HCT116 (cell line): ENCODE results near the gene SH2D1A. TPM values are rescaled to one million over a fixed set of nuclear protein-coding genes. Genes with fewer than 3 reads are reported as not detected.

ENCODE experiments used
- ATAC-seq: fragments of 200-7000 bp; cut with Tn5 transposase; 2 replicates; pipeline ENCODE4 v1.9.1; 2020; ENCODE audit warnings: mild to moderate bottlenecking, moderate library complexity
- BruUV-seq: library from RNA; stranded (reverse); fragments of 400-500 nt; replicated peaks from 2 replicates; lab custom pipeline; 2021; lab: Mats Ljungman, UMichigan
- CTCF ChIA-PET: fragments of 300-600 bp; sonication (Branson Sonifier 250); formaldehyde crosslinking; loops from one replicate; lab custom pipeline; 2021; ENCODE audit warnings: antibody characterized with exemption; lab: Charles Lee
- POLR2A ChIA-PET: fragments of 300-600, 350-600 bp; sonication (Branson Sonifier 250); formaldehyde crosslinking; loops from one replicate; lab custom pipeline; 2021; ENCODE audit warnings: antibody characterized with exemption; lab: Charles Lee
- RAD21 ChIA-PET, 2 experiments: fragments of 300-600 bp; sonication (Branson Sonifier 250); formaldehyde crosslinking; loops; one replicate each; lab custom pipeline; 2023; ENCODE audit warnings: low total read pairs in 2 of 2; ENCODE audit not compliant: uncharacterized antibody in 2 of 2, unreplicated experiment in 2 of 2, low non-redundant PET in 1 of 2; lab: Charles Lee
- DNase-seq: peaks from one replicate; pipeline ENCODE4 v3.0.0-alpha.2; 2010; ENCODE audit warnings: low read depth, low spot score
- H2AFZ ChIP-seq: fragments of 200-600 bp; shearing (Covaris generic), sonication (generic); 2 replicates; pipeline ENCODE4 v1.6.1; 2017; ENCODE audit warnings: low read depth, mixed run types, mixed read lengths, antibody characterized with exemption, low read length; ENCODE audit not compliant: poor library complexity, severe bottlenecking
- H3K27ac ChIP-seq: 2 replicates; pipeline ENCODE4 v1.5.1; 2012; ENCODE audit warnings: low read depth, low read length
- H3K27me3 ChIP-seq: fragments of 200-600 bp; sonication (generic); 2 replicates; pipeline ENCODE4 v1.6.1; 2016; ENCODE audit warnings: mixed run types, low read length, mixed read lengths; ENCODE audit not compliant: insufficient read depth
- H3K36me3 ChIP-seq, 2 experiments: fragments of 200-500 bp in 1 of 2; fragments of 200-600 bp in 1 of 2; sonication (Bioruptor generic) in 1 of 2; sonication (generic) in 1 of 2; 2 replicates each; pipeline versions ENCODE4 v1.5.1 to v1.6.1; 2014 to 2016; ENCODE audit warnings: low read length in 2 of 2, inconsistent platforms in 1 of 2, mixed read lengths in 1 of 2, mixed run types in 1 of 2; ENCODE audit not compliant: insufficient read depth in 2 of 2, control insufficient read depth in 1 of 2
- H3K4me1 ChIP-seq, 2 experiments: fragments of 200-600 bp in 1 of 2; sonication (generic) in 1 of 2; 2 replicates each; pipeline versions ENCODE4 v1.5.1 to v1.6.1; 2012 to 2017; ENCODE audit warnings: low read length in 2 of 2, inconsistent platforms in 1 of 2, mild to moderate bottlenecking in 1 of 2, mixed read lengths in 1 of 2, mixed run types in 1 of 2, moderate library complexity in 1 of 2; ENCODE audit not compliant: insufficient read depth in 2 of 2, control insufficient read depth in 1 of 2
- H3K4me2 ChIP-seq: fragments of 200-600 bp; sonication (generic); 2 replicates; pipeline ENCODE4 v1.6.1; 2017; ENCODE audit warnings: mixed run types, low read length, mixed read lengths
- H3K4me3 ChIP-seq, 2 experiments: fragments of 200-600 bp in 1 of 2; sonication (generic) in 1 of 2; replicated peaks in 1 of 2; 2 replicates each; pipeline ENCODE4 v1.5.1; 2011 to 2016; ENCODE audit warnings: low read length in 2 of 2, control low read depth in 1 of 2, low read depth in 1 of 2, mild to moderate bottlenecking in 1 of 2, mixed read lengths in 1 of 2, mixed run types in 1 of 2
- H3K79me2 ChIP-seq: fragments of 200-600 bp; sonication (generic); 2 replicates; pipeline ENCODE4 v1.6.1; 2017; ENCODE audit warnings: mild to moderate bottlenecking, mixed run types, low read length, moderate library complexity, mixed read lengths; ENCODE audit not compliant: insufficient read depth
- H3K9ac ChIP-seq: fragments of 200-600 bp; sonication (generic); 2 replicates; pipeline ENCODE4 v1.6.1; 2016; ENCODE audit warnings: low read length, mixed read lengths
- H3K9me2 ChIP-seq: fragments of 200-600 bp; sonication (generic), shearing (Covaris generic); 2 replicates; pipeline ENCODE4 v1.6.1; 2017; ENCODE audit warnings: mixed run types, mild to moderate bottlenecking, moderate library complexity; ENCODE audit not compliant: insufficient read depth
- H3K9me3 ChIP-seq, 2 experiments: fragments of 200-500 bp in 1 of 2; fragments of 200-600 bp in 1 of 2; sonication (Bioruptor generic) in 1 of 2; sonication (generic) in 1 of 2; 2 replicates each; pipeline ENCODE4 v1.6.1; 2014 to 2017; ENCODE audit warnings: low read length in 2 of 2, mixed read lengths in 2 of 2, inconsistent platforms in 1 of 2, low read depth in 1 of 2, mild to moderate bottlenecking in 1 of 2, mixed run types in 1 of 2, moderate library complexity in 1 of 2; ENCODE audit not compliant: control insufficient read depth in 1 of 2, insufficient read depth in 1 of 2
- H4K20me1 ChIP-seq: fragments of 200-600 bp; sonication (generic), shearing (Covaris generic); 2 replicates; pipeline ENCODE4 v1.6.1; 2017; ENCODE audit warnings: mixed run types, mild to moderate bottlenecking, moderate library complexity; ENCODE audit not compliant: insufficient read depth
- CBX3 ChIP-seq: IDR thresholded peaks from 2 replicates; pipeline ENCODE4 v1.6.1; 2012; ENCODE audit warnings: low read depth
- ELF1 ChIP-seq: IDR thresholded peaks from 2 replicates; pipeline ENCODE4 v1.6.1; 2012; ENCODE audit warnings: low read depth, borderline replicate concordance
- POLR2A ChIP-seq: IDR thresholded peaks from 2 replicates; pipeline ENCODE4 v1.7.0; 2011; ENCODE audit warnings: borderline replicate concordance; ENCODE audit not compliant: insufficient read depth, insufficient read length; ENCODE audit errors: extremely low read depth
- RAD21 ChIP-seq: IDR thresholded peaks from 2 replicates; pipeline ENCODE4 v1.6.1; 2012; ENCODE audit warnings: low read depth, mild to moderate bottlenecking
- REST ChIP-seq: IDR thresholded peaks from 2 replicates; pipeline ENCODE4 v1.6.1; 2012; ENCODE audit warnings: low read depth
- SIN3A ChIP-seq: IDR thresholded peaks from 2 replicates; pipeline ENCODE4 v1.6.1; 2012; ENCODE audit warnings: low read depth
- TCF7L2 ChIP-seq: IDR thresholded peaks from 2 replicates; pipeline ENCODE4 v1.7.0; 2011; ENCODE audit warnings: borderline replicate concordance, inconsistent platforms; ENCODE audit not compliant: insufficient read depth, insufficient read length; ENCODE audit errors: extremely low read depth
- ZBTB33 ChIP-seq: IDR thresholded peaks from 2 replicates; pipeline ENCODE4 v1.6.1; 2011; ENCODE audit warnings: mild to moderate bottlenecking, low read length, moderate library complexity; ENCODE audit not compliant: insufficient replicate concordance; ENCODE audit errors: extremely low read depth
- ZNF274 ChIP-seq: fragments of 200-500 bp; sonication (Bioruptor generic); IDR thresholded peaks from 2 replicates; pipeline ENCODE4 v1.6.1; 2014; ENCODE audit warnings: mild to moderate bottlenecking, low read depth, low read length, inconsistent platforms
- intact Hi-C: fragments of 100-400 bp; cut with micrococcal nuclease; formaldehyde crosslinking; loops from 2 replicates; pipeline ENCODE4 v1.10.0; 2022
- total RNA-seq: library from RNA; stranded (reverse); gene quantifications from one replicate; pipeline ENCODE4 v1.2.1, GENCODE V29; 2021; ENCODE audit not compliant: unreplicated experiment

SH2D1A gene
- total RNA-seq, 1 experiment from 2014 or later, result 0.15 TPM

GRCh38 chrX:124328765-124329164 lies 17.6 kb upstream of the SH2D1A start:
- TF ChIP-seq ELF1 (no peak), ZBTB33 (no peak), CBX3 (no peak), POLR2A (no peak), ZNF274 (no peak), RAD21 (no peak), SIN3A (no peak), TCF7L2 (no peak), REST (no peak)
- TF ChIP-seq, all 23 proteins: peak for 0
- ChIA-PET POLR2A (no interaction called here), RAD21 (no interaction called here), CTCF (no interaction called here)
- no peak overlapping the region for H3K27ac ChIP-seq
- H2AFZ ChIP-seq, result no peak overlapping the region
- H4K20me1 ChIP-seq, result no peaks in the 10 kb centered on the region
- no peaks in the 10 kb centered on the region for H3K4me1 ChIP-seq
- H3K79me2 ChIP-seq, result no peaks in the 10 kb centered on the region
- no peaks in the 10 kb centered on the region for H3K36me3 ChIP-seq
- DNase-seq, result no peak
- no TSS peak for BruUV-seq
- H3K4me2 ChIP-seq, result no peak overlapping the region
- ATAC-seq, result no peak
- no peak overlapping the region for H3K4me3 ChIP-seq
- no peak overlapping the region for H3K9ac ChIP-seq
- no peaks in the 10 kb centered on the region for H3K27me3 ChIP-seq
- intact Hi-C loops, result no loop called here
- no peaks in the 10 kb centered on the region for H3K9me3 ChIP-seq
- H3K9me2 ChIP-seq, result no peaks in the 10 kb centered on the region
